HL-60 (cell line): Measurements from ENCODE around the gene UTP3.
A peak's percentile ranks its signal among the peaks of the same experiment; 100 is the strongest.
"Not testable (repeated sequence)": the region's sequence is repeated elsewhere in the genome, so short reads cannot be mapped to it uniquely, and the experiment has no call there.

Experiments
- DNase-seq, 2 experiments: peaks; one replicate each; pipeline ENCODE4 v3.0.0-alpha.2; 2010 to 2020; ENCODE audit warnings: low read depth in 1 of 2, low spot score in 1 of 2
- H3K27ac ChIP-seq: fragments of 250-450 bp; sonication (Bioruptor Pico); replicated peaks from 2 replicates; pipeline ENCODE4 v1.5.1; 2020; ENCODE audit warnings: mild to moderate bottlenecking, moderate library complexity
- H3K27me3 ChIP-seq: fragments of 250-450 bp; sonication (Bioruptor Pico); 2 replicates; pipeline ENCODE4 v1.5.1; 2021; ENCODE audit warnings: mild to moderate bottlenecking, moderate library complexity; ENCODE audit not compliant: insufficient read depth, poor library complexity, severe bottlenecking
- H3K4me3 ChIP-seq: replicated peaks from 2 replicates; pipeline ENCODE4 v1.5.1; 2011; ENCODE audit warnings: mild to moderate bottlenecking, control low read depth, low read length; ENCODE audit not compliant: insufficient read depth
- CTCF ChIP-seq: IDR thresholded peaks from one replicate; pipeline ENCODE4 v1.5.1; 2011; ENCODE audit warnings: low read length, control low read depth, inconsistent platforms; ENCODE audit not compliant: insufficient read depth
- GABPA ChIP-seq: IDR thresholded peaks from 2 replicates; pipeline ENCODE4 v1.6.1; 2012; ENCODE audit warnings: low read depth
- POLR2AphosphoS5 ChIP-seq: IDR thresholded peaks from 2 replicates; pipeline ENCODE4 v1.6.1; 2012; ENCODE audit warnings: low read depth
- REST ChIP-seq: IDR thresholded peaks from 2 replicates; pipeline ENCODE4 v1.6.1; 2012; ENCODE audit warnings: low read depth; ENCODE audit not compliant: insufficient replicate concordance
- SPI1 ChIP-seq: IDR thresholded peaks from 2 replicates; pipeline ENCODE4 v1.6.1; 2012; ENCODE audit warnings: low read depth, mild to moderate bottlenecking, borderline replicate concordance

UTP3 gene

GRCh38 chr4:70700712-70701111 is 12.4 kb downstream of the UTP3 start:
- Histone ChIP-seq H3K4me3 (no peak overlapping the region), H3K27me3 (no peaks in the 10 kb centered on the region), H3K27ac (no peak overlapping the region)
- TF ChIP-seq CTCF (no peak), SPI1 (no peak), REST (no peak), GABPA (no peak), POLR2AphosphoS5 (no peak)
- no peak for DNase-seq

- TF ChIP-seq REST (no peak), GABPA (no peak)
- Histone ChIP-seq H3K4me3 (no peak overlapping the region), H3K27ac (no peak overlapping the region), H3K27me3 (no peaks in the 10 kb centered on the region)
- DNase-seq: no peak
These were observed 12.9 kb downstream of the UTP3 start for GRCh38 chr4:70701271-70701670.

- not testable (repeated sequence) for H3K4me3 ChIP-seq, H3K27ac ChIP-seq, H3K27me3 ChIP-seq, DNase-seq
These were observed 14.3 kb downstream of the UTP3 start for GRCh38 chr4:70702592-70702991.

- Histone ChIP-seq H3K27ac (no peak overlapping the region), H3K27me3 (no peaks in the 10 kb centered on the region), H3K4me3 (no peak overlapping the region)
- no peak for TF ChIP-seq POLR2AphosphoS5
- no peak for TF ChIP-seq SPI1
- no peak for DNase-seq
These were observed 15.4 kb downstream of the UTP3 start for GRCh38 chr4:70703619-70704214.

GRCh38 chr4:70704215-70704930 is 16.0 kb downstream of the UTP3 start:
- peak in 1 of 2 experiments; percentile 42 for DNase-seq
- Histone ChIP-seq H3K27me3 (no peaks in the 10 kb centered on the region), H3K27ac (no peak overlapping the region), H3K4me3 (peak overlapping the region; percentile 74)
- TF ChIP-seq SPI1 (no peak), GABPA (no peak), CTCF (no peak), REST (no peak), POLR2AphosphoS5 (no peak)
